Natural killer cell (primary cell): Measurements from ENCODE around the gene WNT2B. TPM values are rescaled to one million over a fixed set of nuclear protein-coding genes. Genes with fewer than 3 reads are reported as not detected.

Experiments
- total RNA-seq, 4 donors: library from RNA; stranded (reverse); fragments of 120-200 nt in 1 of 4; gene quantifications; one replicate each; pipeline versions ENCODE4 v1.2.3 to v1.2.4, GENCODE V29; 2013 to 2022

Gene WNT2B
- total RNA-seq, 3 donors from 2014 or later (not counting 1 experiment from before 2014, with no cell fraction given): 0.16 to 0.20 (median 0.18) TPM

Other genes starting within 250 kb of the WNT2B start
- gene CTTNBP2NL, start 112.8 kb upstream of the WNT2B start, total RNA-seq: under 1 TPM; 0.07 to 0.94 (median 0.15) TPM
- 10 to 100 TPM; 23.5 to 32.3 (median 30.1) TPM for gene ST7L, start 110.2 kb downstream of the WNT2B start, total RNA-seq
- 100 to 1,000 TPM; 231 to 244 (median 233) TPM for gene CAPZA1, start 110.9 kb downstream of the WNT2B start, total RNA-seq
- gene MOV10, start 165.7 kb downstream of the WNT2B start, total RNA-seq: 100 to 1,000 TPM in 2 of 3 donors, 10 to 100 TPM in 1; 87.9 to 124 (median 119) TPM
- 100 to 1,000 TPM; 161 to 199 (median 195) TPM for gene RHOC, start 198.2 kb downstream of the WNT2B start, total RNA-seq
- under 1 TPM in 1 of 3 donors, not detected in 2; 0.26 TPM for gene PPM1J, start 206.4 kb downstream of the WNT2B start, total RNA-seq